ENCODE results near the gene GNB1. TPM values are rescaled to one million over a fixed set of nuclear protein-coding genes. Genes with fewer than 3 reads are reported as not detected.

Gene GNB1
- polyA plus RNA-seq, 3 donors = 41.9 to 357 (median 111) TPM

DNA sequence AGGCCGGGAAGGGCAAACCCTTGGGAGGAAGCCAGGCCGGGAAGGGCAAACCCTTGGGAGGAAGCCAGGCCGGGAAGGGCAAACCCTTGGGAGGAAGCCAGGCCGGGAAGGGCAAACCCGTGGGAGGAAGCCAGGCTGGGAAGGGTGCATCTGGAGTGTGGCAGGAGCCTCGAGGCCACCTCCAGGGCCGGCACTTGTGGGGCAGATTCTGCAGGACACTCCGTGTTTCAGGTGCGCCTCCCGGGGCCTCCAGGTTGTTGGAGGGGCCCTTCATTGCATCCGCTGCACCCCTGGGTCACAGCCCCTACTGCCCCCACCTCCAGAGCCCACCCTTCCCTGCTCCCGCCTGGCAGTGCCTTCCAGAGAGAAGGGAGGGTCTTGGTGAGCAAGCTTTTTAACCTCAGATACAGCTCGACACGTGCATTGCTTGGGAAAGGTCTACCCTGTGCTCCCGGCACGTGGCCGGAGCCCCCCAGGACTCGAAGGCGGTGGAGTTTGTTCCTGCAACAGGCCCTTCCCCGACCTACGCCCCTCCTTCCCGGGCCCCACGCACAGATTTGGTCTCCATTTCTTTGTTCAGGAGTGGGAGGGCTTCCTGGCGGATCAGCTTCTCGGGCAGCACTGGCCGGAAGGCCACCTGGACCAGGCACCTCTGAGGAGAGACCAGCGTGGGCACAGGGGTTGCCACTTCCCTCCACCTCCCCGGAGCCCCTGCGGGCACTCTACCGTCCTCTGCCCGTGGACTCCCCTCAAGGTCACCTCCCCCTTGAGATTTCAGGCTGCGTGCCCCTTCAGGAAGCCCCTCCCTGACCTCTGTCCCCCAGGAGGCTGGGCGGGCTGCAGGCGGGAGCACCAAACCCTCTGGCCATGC, 37.6 kb upstream of the GNB1 start:
- Mint-ChIP-seq H3K9me3 (peaks cover 0 to 4% (median 2%) of the 10 kb centered on the region in 7 donors), H3K4me1 (no peaks in the 10 kb centered on the region), H3K27me3 (ENCODE audit: low read depth in 3 of 3) (peaks cover 3 to 9% (median 5%) of the 10 kb centered on the region in 3 donors), H3K27ac (no peak overlapping the region), H3K36me3 (no peaks in the 10 kb centered on the region), H3K4me3 (no peak overlapping the region)
- H3K4me3 ChIP-seq (replicated peaks in 1 of 3; ENCODE audit: low read depth in 2 of 3, low read length in 3 of 3) = no peak overlapping the region
- TF ChIP-seq, protein P1, sequence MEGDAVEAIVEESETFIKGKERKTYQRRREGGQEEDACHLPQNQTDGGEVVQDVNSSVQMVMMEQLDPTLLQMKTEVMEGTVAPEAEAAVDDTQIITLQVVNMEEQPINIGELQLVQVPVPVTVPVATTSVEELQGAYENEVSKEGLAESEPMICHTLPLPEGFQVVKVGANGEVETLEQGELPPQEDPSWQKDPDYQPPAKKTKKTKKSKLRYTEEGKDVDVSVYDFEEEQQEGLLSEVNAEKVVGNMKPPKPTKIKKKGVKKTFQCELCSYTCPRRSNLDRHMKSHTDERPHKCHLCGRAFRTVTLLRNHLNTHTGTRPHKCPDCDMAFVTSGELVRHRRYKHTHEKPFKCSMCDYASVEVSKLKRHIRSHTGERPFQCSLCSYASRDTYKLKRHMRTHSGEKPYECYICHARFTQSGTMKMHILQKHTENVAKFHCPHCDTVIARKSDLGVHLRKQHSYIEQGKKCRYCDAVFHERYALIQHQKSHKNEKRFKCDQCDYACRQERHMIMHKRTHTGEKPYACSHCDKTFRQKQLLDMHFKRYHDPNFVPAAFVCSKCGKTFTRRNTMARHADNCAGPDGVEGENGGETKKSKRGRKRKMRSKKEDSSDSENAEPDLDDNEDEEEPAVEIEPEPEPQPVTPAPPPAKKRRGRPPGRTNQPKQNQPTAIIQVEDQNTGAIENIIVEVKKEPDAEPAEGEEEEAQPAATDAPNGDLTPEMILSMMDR (IDR thresholded peaks at IDR 0.05) = no peak
- H3K4me1 ChIP-seq (ENCODE audit: control insufficient read depth in 1 of 2, insufficient read depth in 2 of 2, low read length in 2 of 2) = no peaks in the 10 kb centered on the region
- no peaks in the 10 kb centered on the region for H4K20me1 ChIP-seq (ENCODE audit: insufficient read depth, low read length)
- H2AFZ ChIP-seq (ENCODE audit: insufficient read depth, low read depth, low read length, poor library complexity, severe bottlenecking) = no peak overlapping the region
- 75% methylated on average over 25 of the region's 34 CpGs for WGBS (ENCODE audit: insufficient coverage)
- H3K27me3 ChIP-seq (ENCODE audit: control insufficient read depth in 2 of 2, insufficient read depth in 2 of 2, low read length in 2 of 2) = no peaks in the 10 kb centered on the region
- H3K4me2 ChIP-seq (replicated peaks; ENCODE audit: extremely low read depth, low read length, poor library complexity, severe bottlenecking) = no peak overlapping the region
- no peaks in the 10 kb centered on the region for H3K9me3 ChIP-seq (replicated peaks in 1 of 2; ENCODE audit: control insufficient read depth in 1 of 2, insufficient read depth in 1 of 2, low read length in 2 of 2)
- H3K9ac ChIP-seq (ENCODE audit: insufficient read depth, low read length, poor library complexity, severe bottlenecking) = no peak overlapping the region
- intact Hi-C loops (cut with micrococcal nuclease) = no loop called here
- no peak overlapping the region for H3K27ac ChIP-seq (ENCODE audit: low read depth in 1 of 2, low read length in 2 of 2)
- DNase-seq = no peak
- H3K36me3 ChIP-seq (replicated peaks in 1 of 2; ENCODE audit: control insufficient read depth in 1 of 2, insufficient read depth in 2 of 2, low read length in 2 of 2) = no peaks in the 10 kb centered on the region
- no peaks in the 10 kb centered on the region for H3K79me2 ChIP-seq (ENCODE audit: insufficient read depth, low read length)

DNA sequence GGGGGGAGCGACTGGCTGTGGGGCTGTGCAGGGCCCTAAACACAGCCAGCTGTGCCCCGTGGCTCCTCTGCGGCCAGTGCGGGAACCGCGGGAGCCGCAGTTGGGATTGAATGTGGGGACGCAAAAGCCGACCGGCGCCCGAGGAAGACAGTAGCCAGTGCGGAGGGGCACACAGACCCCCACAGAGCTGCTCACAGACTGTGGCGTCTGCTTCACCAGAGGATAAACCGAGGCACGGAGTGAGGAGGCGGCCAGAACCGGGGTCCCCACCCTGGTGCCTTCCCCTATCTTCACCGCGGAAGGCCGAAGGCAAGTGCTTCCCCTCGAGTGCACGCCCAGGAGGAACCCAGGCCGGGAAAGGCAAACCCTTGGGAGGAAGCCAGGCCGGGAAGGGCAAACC, 36.9 kb upstream of the GNB1 start:
- Mint-ChIP-seq H3K4me1 (no peaks in the 10 kb centered on the region), H3K9me3 (peaks cover 0 to 4% (median 0%) of the 10 kb centered on the region in 7 donors), H3K4me3 (no peak overlapping the region), H3K27me3 (ENCODE audit: low read depth in 3 of 3) (peaks cover 3 to 9% (median 5%) of the 10 kb centered on the region in 3 donors), H3K36me3 (no peaks in the 10 kb centered on the region), H3K27ac (no peak overlapping the region)
- Histone ChIP-seq H3K9ac (ENCODE audit: insufficient read depth, low read length, poor library complexity, severe bottlenecking) (no peak overlapping the region), H3K36me3 (replicated peaks in 1 of 2; ENCODE audit: control insufficient read depth in 1 of 2, insufficient read depth in 2 of 2, low read length in 2 of 2) (no peaks in the 10 kb centered on the region), H3K4me2 (replicated peaks; ENCODE audit: extremely low read depth, low read length, poor library complexity, severe bottlenecking) (no peak overlapping the region), H3K27ac (ENCODE audit: low read depth in 1 of 2, low read length in 2 of 2) (no peak overlapping the region), H3K27me3 (ENCODE audit: control insufficient read depth in 2 of 2, insufficient read depth in 2 of 2, low read length in 2 of 2) (no peaks in the 10 kb centered on the region), H2AFZ (ENCODE audit: insufficient read depth, low read depth, low read length, poor library complexity, severe bottlenecking) (no peak overlapping the region), H3K79me2 (ENCODE audit: insufficient read depth, low read length) (no peaks in the 10 kb centered on the region), H3K4me3 (replicated peaks in 1 of 3; ENCODE audit: low read depth in 2 of 3, low read length in 3 of 3) (no peak overlapping the region), H3K4me1 (ENCODE audit: control insufficient read depth in 1 of 2, insufficient read depth in 2 of 2, low read length in 2 of 2) (no peaks in the 10 kb centered on the region), H4K20me1 (ENCODE audit: insufficient read depth, low read length) (no peaks in the 10 kb centered on the region), H3K9me3 (replicated peaks in 1 of 2; ENCODE audit: control insufficient read depth in 1 of 2, insufficient read depth in 1 of 2, low read length in 2 of 2) (no peaks in the 10 kb centered on the region)
- WGBS (ENCODE audit: insufficient coverage) = 96% methylated on average over 20 of the region's 25 CpGs
- intact Hi-C loops (cut with micrococcal nuclease) = no loop called here
- TF ChIP-seq, protein P1 (IDR thresholded peaks at IDR 0.05) = no peak
- DNase-seq = no peak
